ENCODE results near the gene APOD. TPM values are rescaled to one million over a fixed set of nuclear protein-coding genes. Genes with fewer than 3 reads are reported as not detected.
"Not testable (repeated sequence)": the region's sequence is repeated elsewhere in the genome, so short reads cannot be mapped to it uniquely, and the experiment has no call there.

APOD gene
- total and polyA plus RNA-seq, 2 donors, result 11.7 to 395 TPM

- Histone ChIP-seq H3K27ac (ENCODE audit: low read depth) (no peak overlapping the region), H3K36me3 (ENCODE audit: insufficient read depth) (no peaks in the 10 kb centered on the region), H3K4me1 (ENCODE audit: insufficient read depth) (no peaks in the 10 kb centered on the region), H3K4me3 (ENCODE audit: low read depth, low read length) (no peak overlapping the region)
- WGBS, result 66% methylated on average over 8 of the region's 8 CpGs
- no peak for DNase-seq (ENCODE audit: extremely low spot score)
Observed at GRCh38 chr3:195612075-195612800, 28.5 kb upstream of the APOD start.

GRCh38 chr3:195609229-195609628, 25.5 kb upstream of the APOD start:
- Histone ChIP-seq H3K4me1 (ENCODE audit: insufficient read depth) (no peaks in the 10 kb centered on the region), H3K4me3 (ENCODE audit: low read depth, low read length) (no peak overlapping the region), H3K36me3 (ENCODE audit: insufficient read depth) (no peaks in the 10 kb centered on the region), H3K27ac (ENCODE audit: low read depth) (no peak overlapping the region)
- WGBS, result 80% methylated on average over 3 of the region's 3 CpGs
- DNase-seq (ENCODE audit: extremely low spot score), result no peak

GRCh38 chr3:195601785-195602184, 18.0 kb upstream of the APOD start:
- H3K36me3 ChIP-seq (ENCODE audit: insufficient read depth); H3K27ac ChIP-seq (ENCODE audit: low read depth); DNase-seq (ENCODE audit: extremely low spot score); H3K4me1 ChIP-seq (ENCODE audit: insufficient read depth); H3K4me3 ChIP-seq (ENCODE audit: low read depth, low read length): not testable (repeated sequence)
- 85% methylated on average over 2 of the region's 2 CpGs for WGBS

GRCh38 chr3:195601382-195601781, 17.6 kb upstream of the APOD start:
- H3K36me3 ChIP-seq (ENCODE audit: insufficient read depth), result no peaks in the 10 kb centered on the region
- no peaks in the 10 kb centered on the region for H3K4me1 ChIP-seq (ENCODE audit: insufficient read depth)
- H3K27ac ChIP-seq (ENCODE audit: low read depth), result no peak overlapping the region
- WGBS, result 93% methylated on average over 2 of the region's 2 CpGs
- no peak overlapping the region for H3K4me3 ChIP-seq (ENCODE audit: low read depth, low read length)
- no peak for DNase-seq (ENCODE audit: extremely low spot score)

DNA sequence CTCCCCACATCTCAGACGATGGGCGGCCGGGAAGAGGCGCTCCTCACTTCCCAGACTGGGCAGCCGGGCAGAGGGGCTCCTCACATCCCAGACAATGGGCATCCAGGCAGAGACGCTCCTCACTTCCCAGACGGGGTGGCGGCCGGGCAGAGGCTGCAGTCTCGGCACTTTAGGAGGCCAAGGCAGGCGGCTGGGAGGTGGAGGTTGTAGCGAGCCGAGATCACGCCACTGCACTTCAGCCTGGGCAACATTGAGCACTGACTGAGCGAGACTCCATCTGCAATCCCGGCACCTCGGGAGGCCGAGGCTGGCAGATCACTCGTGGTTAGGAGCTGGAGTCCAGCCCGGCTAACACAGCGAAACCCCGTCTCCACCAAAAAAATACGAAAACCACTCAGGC, 16.2 kb upstream of the APOD start:
- H3K4me1 ChIP-seq (ENCODE audit: insufficient read depth); H3K36me3 ChIP-seq (ENCODE audit: insufficient read depth); DNase-seq (ENCODE audit: extremely low spot score); H3K4me3 ChIP-seq (ENCODE audit: low read depth, low read length); H3K27ac ChIP-seq (ENCODE audit: low read depth): not testable (repeated sequence)
- WGBS, result 92% methylated on average over 22 of the region's 23 CpGs

DNA sequence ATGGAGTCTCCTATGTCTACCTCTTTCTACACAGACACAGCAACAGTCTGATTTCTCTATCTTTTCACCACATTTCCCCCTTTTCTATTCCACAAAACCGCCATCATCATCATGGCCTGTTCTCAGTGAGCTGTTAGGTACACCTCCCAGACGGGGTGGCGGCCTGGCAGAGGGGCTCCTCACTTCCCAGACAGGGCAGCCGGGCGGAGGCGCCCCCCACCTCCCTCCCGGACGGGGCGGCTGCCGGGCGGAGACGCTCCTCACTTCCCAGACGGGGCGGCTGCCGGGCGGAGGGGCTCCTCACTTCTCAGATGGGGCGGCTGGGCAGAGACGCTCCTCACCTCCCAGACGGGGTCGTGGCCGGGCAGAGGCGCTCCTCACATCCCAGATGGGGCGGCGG, 15.8 kb upstream of the APOD start:
- DNase-seq (ENCODE audit: extremely low spot score); H3K4me1 ChIP-seq (ENCODE audit: insufficient read depth); H3K4me3 ChIP-seq (ENCODE audit: low read depth, low read length); H3K36me3 ChIP-seq (ENCODE audit: insufficient read depth); H3K27ac ChIP-seq (ENCODE audit: low read depth): not testable (repeated sequence)
- 91% methylated on average over 18 of the region's 24 CpGs for whole genome bisulfite sequencing

GRCh38 chr3:195597848-195598247, 14.1 kb upstream of the APOD start:
- H3K27ac ChIP-seq (ENCODE audit: low read depth), result no peak overlapping the region
- DNase-seq (ENCODE audit: extremely low spot score), result no peak

DNA sequence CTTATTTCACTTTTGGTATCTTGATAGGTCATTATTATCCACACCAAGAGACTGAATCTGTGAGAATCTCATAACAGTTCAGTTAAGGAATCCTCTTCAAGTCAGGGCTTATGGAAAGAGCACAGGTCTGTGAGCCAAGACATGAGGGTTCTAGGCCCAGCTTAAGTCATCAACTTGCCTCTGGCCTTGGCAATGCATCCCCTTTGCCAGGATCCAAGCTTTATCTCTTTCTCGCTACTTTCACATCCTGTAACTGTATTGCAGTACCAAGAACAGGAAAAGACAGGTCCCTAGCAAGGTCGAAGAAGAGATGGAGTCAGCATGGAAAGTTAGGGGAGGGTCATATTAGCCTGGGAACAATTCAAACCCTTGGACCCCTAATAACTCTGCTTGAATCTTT, 13.5 kb upstream of the APOD start:
- H3K27ac ChIP-seq (ENCODE audit: low read depth), result no peak overlapping the region
- 81% methylated on average over 2 of the region's 2 CpGs for whole genome bisulfite sequencing
- no peak for DNase-seq (ENCODE audit: extremely low spot score)
- no peaks in the 10 kb centered on the region for H3K4me1 ChIP-seq (ENCODE audit: insufficient read depth)
- H3K36me3 ChIP-seq (ENCODE audit: insufficient read depth), result no peaks in the 10 kb centered on the region
- no peak overlapping the region for H3K4me3 ChIP-seq (ENCODE audit: low read depth, low read length)

More at GRCh38 chr3:195597848-195598247, 14.1 kb upstream of the APOD start:
- no peaks in the 10 kb centered on the region for H3K36me3 ChIP-seq (ENCODE audit: insufficient read depth)
- H3K4me3 ChIP-seq (ENCODE audit: low read depth, low read length), result no peak overlapping the region
- no peaks in the 10 kb centered on the region for H3K4me1 ChIP-seq (ENCODE audit: insufficient read depth)
- WGBS, result 50% methylated on average over 6 of the region's 6 CpGs

GRCh38 chr3:195596765-195597171, 13.0 kb upstream of the APOD start:
- Histone ChIP-seq H3K36me3 (ENCODE audit: insufficient read depth) (no peaks in the 10 kb centered on the region), H3K4me3 (ENCODE audit: low read depth, low read length) (no peak overlapping the region), H3K27ac (ENCODE audit: low read depth) (no peak overlapping the region), H3K4me1 (ENCODE audit: insufficient read depth) (no peaks in the 10 kb centered on the region)
- no peak for DNase-seq (ENCODE audit: extremely low spot score)
- WGBS, result 41% methylated on average over 3 of the region's 3 CpGs

DNA sequence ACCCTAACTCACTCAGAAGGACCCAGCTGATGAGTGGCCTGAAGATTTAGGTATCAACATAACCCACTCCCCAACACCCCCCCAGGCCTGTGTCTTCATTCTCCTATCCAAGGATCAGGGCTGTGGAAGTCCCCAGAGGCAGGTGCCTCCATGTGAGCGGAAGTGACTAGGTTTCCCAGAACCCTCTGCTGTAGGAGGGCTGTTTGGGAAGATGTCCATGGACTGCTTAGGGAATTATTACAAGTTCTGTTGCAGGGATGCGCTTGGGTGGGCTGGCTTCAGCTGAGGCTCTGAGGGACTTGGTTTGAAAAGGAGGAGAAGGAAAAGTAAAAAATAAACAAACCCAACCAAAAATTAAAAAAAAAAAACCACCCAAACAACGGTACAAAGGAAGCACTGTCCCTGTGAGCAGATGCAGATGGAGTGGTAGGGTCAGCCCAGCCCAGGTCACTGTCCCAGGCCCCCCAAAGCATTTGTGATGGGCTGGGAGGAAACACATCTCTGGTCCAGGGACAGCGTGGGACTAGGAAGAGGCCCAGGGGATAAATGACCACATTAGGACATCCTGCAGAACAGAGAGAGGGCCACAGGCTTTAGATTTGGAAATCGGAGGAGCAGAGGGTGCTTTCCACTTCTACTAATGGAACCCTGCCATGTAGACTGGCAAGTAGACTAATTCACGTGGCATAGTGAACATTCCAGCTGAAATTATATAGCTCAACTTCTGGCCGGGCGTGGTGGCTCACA, 12.2 kb upstream of the APOD start:
- whole genome bisulfite sequencing, result 72% methylated on average over 8 of the region's 8 CpGs
- Histone ChIP-seq H3K27ac (ENCODE audit: low read depth) (no peak overlapping the region), H3K36me3 (ENCODE audit: insufficient read depth) (no peaks in the 10 kb centered on the region), H3K4me1 (ENCODE audit: insufficient read depth) (no peaks in the 10 kb centered on the region), H3K4me3 (ENCODE audit: low read depth, low read length) (no peak overlapping the region)
- no peak for DNase-seq (ENCODE audit: extremely low spot score)

DNA sequence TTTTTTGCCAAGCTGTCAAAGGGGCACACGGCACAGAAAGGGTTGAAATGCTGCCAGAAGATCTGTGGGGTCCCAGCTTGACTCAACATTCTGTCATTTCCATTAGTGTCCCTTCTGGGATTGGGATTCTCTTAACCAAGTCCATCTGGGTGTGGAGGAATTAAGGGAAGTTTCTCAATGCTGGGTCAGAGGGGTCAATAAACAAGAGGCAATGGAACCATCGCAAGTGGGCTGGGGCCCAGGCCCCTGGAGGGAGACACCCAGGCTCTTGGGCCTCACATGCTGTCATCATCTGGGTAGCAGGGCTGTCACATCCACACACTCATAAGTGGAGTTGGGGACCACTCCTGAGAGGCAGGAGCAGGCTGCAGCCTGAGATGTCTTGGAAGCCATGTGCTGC, 8.1 kb upstream of the APOD start:
- no peak for DNase-seq (ENCODE audit: extremely low spot score)
- H3K4me1 ChIP-seq (ENCODE audit: insufficient read depth), result no peaks in the 10 kb centered on the region
- no peaks in the 10 kb centered on the region for H3K36me3 ChIP-seq (ENCODE audit: insufficient read depth)
- H3K4me3 ChIP-seq (ENCODE audit: low read depth, low read length), result no peak overlapping the region
- no peak overlapping the region for H3K27ac ChIP-seq (ENCODE audit: low read depth)
- WGBS, result 47% methylated on average over 2 of the region's 2 CpGs

DNA sequence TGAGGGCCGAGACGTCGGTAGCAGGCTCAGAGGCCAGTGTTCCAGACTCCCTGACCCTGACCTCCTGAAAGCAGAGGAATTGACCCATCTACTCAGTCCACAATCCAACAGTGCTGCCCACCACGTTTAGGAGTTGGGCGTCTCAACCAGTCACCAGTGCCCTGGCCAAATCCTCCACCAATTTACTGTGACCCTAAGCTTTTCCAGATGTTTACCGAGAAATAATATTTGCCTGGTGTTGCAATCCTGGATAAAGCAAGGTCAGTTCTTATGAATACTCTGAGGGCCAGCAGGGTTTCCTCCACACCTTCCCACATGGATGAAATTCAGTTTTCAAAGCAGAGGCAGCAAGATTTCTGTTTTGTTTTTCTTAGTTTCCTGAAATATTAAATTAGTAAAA, 7.5 kb upstream of the APOD start:
- 70% methylated on average over 6 of the region's 6 CpGs for WGBS
- Histone ChIP-seq H3K4me3 (ENCODE audit: low read depth, low read length) (no peak overlapping the region), H3K4me1 (ENCODE audit: insufficient read depth) (no peaks in the 10 kb centered on the region), H3K27ac (ENCODE audit: low read depth) (no peak overlapping the region), H3K36me3 (ENCODE audit: insufficient read depth) (no peaks in the 10 kb centered on the region)
- DNase-seq (ENCODE audit: extremely low spot score), result no peak

- not testable (repeated sequence) for H3K36me3 ChIP-seq (ENCODE audit: insufficient read depth); DNase-seq (ENCODE audit: extremely low spot score); H3K27ac ChIP-seq (ENCODE audit: low read depth); H3K4me3 ChIP-seq (ENCODE audit: low read depth, low read length); H3K4me1 ChIP-seq (ENCODE audit: insufficient read depth)
- WGBS, result 97% methylated on average over 2 of the region's 2 CpGs
Observed at GRCh38 chr3:195590381-195590780, 6.6 kb upstream of the APOD start.

GRCh38 chr3:195589796-195590195, 6.1 kb upstream of the APOD start:
- H3K4me3 ChIP-seq (ENCODE audit: low read depth, low read length); H3K36me3 ChIP-seq (ENCODE audit: insufficient read depth); DNase-seq (ENCODE audit: extremely low spot score); H3K27ac ChIP-seq (ENCODE audit: low read depth); H3K4me1 ChIP-seq (ENCODE audit: insufficient read depth): not testable (repeated sequence)
- WGBS, result 65% methylated on average over 6 of the region's 6 CpGs

All from urinary bladder (tissue), 4 donors.